ENCODE measurements around the gene UNC93B1.
A peak's percentile ranks its signal among the peaks of the same experiment; 100 is the strongest.

The UNC93B1 gene

GRCh38 chr11:68010090-68011041, 6.5 kb upstream of the UNC93B1 start, which contains the start of gene ALDH3B1:
ALDH3B1 (plus strand) TSS chr11:68010327; CDS start chr11:68015298, 4,971 bp downstream.
- no peaks in the 10 kb centered on the region for H3K27me3 ChIP-seq (ENCODE audit: control insufficient read depth, insufficient read depth, low read length)
- peak within 1 kb of the TSS; percentile 96 for H3K9ac ChIP-seq (ENCODE audit: low read depth, low read length)
- H3K9me3 ChIP-seq (replicated peaks; ENCODE audit: low read length): no peaks in the 10 kb centered on the region
- H3K4me2 ChIP-seq (ENCODE audit: low read length): peak within 1 kb of the TSS; percentile 94
- peak within 1 kb of the TSS; percentile 77 for H3K4me3 ChIP-seq (ENCODE audit: low read length)
- H3K4me1 ChIP-seq (ENCODE audit: control insufficient read depth, insufficient read depth, low read length): peaks cover 64% of the 10 kb centered on the region
- H3K36me3 ChIP-seq (ENCODE audit: insufficient read depth, low read length): peaks cover 6% of the 10 kb centered on the region

DNA sequence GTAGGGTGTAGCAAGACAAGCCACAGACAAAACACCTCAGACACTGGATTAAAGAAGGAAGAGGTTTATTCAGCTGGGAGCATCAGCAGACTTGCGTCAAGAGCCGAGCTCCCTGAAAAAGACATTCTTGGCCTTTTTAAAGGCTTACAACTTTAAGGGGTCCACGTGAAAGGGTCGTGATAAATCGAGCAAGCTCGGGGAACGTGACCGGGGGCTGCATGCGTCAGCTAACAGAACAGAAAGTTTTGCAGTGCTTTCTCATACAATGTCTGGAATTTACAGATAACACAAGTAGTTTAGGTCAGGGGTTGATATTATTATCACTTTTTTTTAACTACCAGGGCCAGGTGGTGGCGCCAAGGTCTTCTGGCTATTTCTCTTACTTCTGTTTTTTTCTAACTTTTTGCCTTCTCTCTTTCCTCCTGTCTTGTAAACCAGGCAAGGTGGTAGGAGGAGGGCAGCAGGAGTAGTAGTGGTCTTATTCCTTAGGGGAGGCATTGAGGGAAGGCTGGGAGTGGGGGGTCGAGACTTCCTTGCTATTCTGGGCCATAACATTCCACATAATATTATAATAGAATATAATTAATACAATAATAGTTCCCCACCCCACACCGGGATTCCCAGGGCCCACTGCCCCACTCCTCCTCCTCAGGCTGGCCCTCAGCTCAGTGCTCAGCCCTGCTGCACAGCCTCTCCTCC, 5.6 kb upstream of the UNC93B1 start:
- peaks cover 56% of the 10 kb centered on the region for H3K4me1 ChIP-seq (ENCODE audit: control insufficient read depth, insufficient read depth, low read length)
- H3K4me2 ChIP-seq (ENCODE audit: low read length): peak overlapping the region; percentile 94
- H3K4me3 ChIP-seq (ENCODE audit: low read length): peak overlapping the region; percentile 77
- no peaks in the 10 kb centered on the region for H3K27me3 ChIP-seq (ENCODE audit: control insufficient read depth, insufficient read depth, low read length)
- H3K9ac ChIP-seq (ENCODE audit: low read depth, low read length): peak overlapping the region; percentile 96
- peaks cover 6% of the 10 kb centered on the region for H3K36me3 ChIP-seq (ENCODE audit: insufficient read depth, low read length)
- H3K9me3 ChIP-seq (replicated peaks; ENCODE audit: low read length): no peaks in the 10 kb centered on the region

DNA sequence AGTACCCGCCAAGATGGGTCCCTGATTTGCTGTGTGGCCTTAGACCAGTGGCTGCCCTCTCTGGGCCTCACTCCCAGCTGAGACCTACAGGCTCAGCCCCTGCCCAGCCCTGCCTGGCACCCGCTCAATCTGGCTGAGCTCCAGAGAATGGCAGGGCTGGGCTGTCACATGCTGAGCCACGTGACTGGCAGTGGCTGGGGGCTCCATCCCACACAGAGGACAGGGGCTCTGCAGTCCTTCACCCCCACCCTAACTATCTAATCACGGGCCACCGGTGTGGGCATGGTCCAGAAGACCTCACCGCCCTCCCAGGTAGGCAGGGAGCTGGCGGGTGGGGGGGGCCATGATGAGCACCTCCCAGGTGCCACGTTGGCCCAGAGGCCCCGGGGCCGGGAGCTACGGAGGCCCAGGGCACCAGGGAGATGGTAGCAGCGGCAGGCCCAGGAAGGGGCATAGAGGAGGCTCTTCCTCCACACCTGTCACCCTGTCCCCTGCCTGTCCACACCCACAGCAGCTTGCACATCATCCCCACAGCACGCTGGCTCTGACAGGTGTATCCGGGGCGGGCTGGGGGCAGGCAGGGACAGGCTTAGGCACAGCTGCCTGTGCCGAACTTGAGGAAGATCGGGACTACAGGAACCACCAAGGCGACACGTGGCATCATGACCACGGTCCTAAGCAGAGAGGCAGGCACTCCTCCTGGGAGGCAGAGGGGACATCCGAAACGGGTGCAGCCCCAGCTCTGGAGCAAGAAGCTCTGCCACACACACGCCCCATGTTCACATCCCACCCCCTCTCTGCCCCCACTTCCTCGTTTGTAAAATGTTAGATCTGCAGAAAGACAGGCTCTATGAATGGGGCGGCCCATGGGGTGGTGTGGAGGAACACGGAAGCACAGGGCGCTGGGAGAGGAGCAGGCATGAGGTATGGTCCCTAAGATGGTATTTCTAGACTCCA, 4.8 kb upstream of the UNC93B1 start:
- Histone ChIP-seq H3K9me3 (replicated peaks; ENCODE audit: low read length) (no peaks in the 10 kb centered on the region), H3K4me3 (ENCODE audit: low read length) (no peak overlapping the region), H3K9ac (ENCODE audit: low read depth, low read length) (peak overlapping the region; percentile 96), H3K4me2 (ENCODE audit: low read length) (no peak overlapping the region), H3K4me1 (ENCODE audit: control insufficient read depth, insufficient read depth, low read length) (peaks cover 51% of the 10 kb centered on the region), H3K27me3 (ENCODE audit: control insufficient read depth, insufficient read depth, low read length) (no peaks in the 10 kb centered on the region), H3K36me3 (ENCODE audit: insufficient read depth, low read length) (peaks cover 2% of the 10 kb centered on the region)

DNA sequence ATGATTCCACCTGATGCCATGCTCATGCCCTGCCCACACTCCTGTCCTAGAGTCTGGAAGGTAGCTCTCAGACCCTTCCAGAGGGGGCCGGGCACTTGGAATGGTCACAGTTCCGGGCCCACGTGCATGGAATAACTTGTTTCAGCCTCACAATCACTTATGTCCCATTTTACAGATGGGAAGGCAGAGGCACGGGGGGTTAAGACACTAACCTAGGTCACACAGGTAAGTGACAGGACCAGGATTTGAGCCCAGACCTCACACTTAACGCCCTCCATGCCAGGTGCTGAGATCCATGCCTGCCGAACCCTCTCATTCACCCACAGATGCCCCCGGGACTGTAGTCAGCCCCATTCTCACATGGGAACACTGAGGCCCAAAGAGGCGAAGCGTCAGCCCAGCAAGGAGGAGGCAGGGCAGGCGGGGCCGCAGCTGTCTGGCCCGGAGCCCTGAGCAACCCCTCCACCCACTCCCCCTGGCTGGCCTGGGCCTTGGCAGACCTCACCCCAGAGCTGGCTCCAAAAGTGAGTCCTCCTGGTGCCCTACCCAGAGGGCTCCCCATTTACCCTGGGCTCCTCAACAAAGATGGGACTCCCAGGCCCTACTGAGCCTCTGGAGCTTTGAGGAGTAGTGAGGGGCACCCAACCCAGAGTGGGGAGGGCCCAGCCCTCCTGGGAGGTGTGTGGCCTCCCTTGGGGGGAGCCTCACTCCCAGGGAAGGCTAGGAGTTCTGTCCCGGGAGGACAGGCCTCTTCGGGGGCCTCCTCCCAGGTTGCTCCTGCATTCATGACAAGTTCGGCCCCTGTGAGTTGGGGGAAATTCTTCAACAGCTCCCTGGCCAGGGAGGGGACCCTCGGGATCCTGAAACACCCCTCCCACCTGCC, 3.8 kb upstream of the UNC93B1 start:
- H3K27me3 ChIP-seq (ENCODE audit: control insufficient read depth, insufficient read depth, low read length): no peaks in the 10 kb centered on the region
- H3K9ac ChIP-seq (ENCODE audit: low read depth, low read length): no peak overlapping the region
- no peak overlapping the region for H3K4me3 ChIP-seq (ENCODE audit: low read length)
- H3K36me3 ChIP-seq (ENCODE audit: insufficient read depth, low read length): no peaks in the 10 kb centered on the region
- H3K4me2 ChIP-seq (ENCODE audit: low read length): no peak overlapping the region
- H3K9me3 ChIP-seq (replicated peaks; ENCODE audit: low read length): no peaks in the 10 kb centered on the region
- H3K4me1 ChIP-seq (ENCODE audit: control insufficient read depth, insufficient read depth, low read length): peaks cover 49% of the 10 kb centered on the region

DNA sequence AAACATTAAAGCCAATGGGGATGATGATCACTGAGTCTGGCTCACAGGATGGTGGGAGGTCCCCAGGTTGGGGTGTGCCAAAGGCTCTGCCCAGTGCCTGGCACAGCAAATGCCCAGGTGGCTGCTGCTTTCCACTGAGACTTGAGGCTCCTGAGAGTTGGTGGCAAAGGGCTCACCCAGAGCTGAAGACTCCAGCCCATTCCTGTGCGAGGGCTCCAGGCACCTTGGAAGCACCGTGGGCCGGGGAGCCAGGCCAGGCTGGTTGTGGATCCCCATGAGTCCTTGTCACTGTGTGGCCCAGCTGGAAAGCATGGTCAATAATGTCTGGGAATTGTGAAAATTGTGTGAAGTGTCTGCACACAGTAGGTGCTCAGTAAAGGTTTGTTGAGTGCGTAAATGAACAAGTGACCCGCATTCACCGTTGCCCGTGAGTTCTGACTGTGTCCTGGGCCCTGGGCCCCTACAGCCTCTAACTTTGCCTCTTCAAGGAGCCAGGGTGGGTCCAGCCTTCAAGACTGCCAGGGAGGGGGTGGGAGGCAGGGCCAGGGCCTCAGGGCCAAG, 2.8 kb upstream of the UNC93B1 start:
- Histone ChIP-seq H3K4me3 (ENCODE audit: low read length) (no peak overlapping the region), H3K9ac (ENCODE audit: low read depth, low read length) (no peak overlapping the region), H3K4me2 (ENCODE audit: low read length) (no peak overlapping the region), H3K9me3 (replicated peaks; ENCODE audit: low read length) (no peaks in the 10 kb centered on the region), H3K27me3 (ENCODE audit: control insufficient read depth, insufficient read depth, low read length) (no peaks in the 10 kb centered on the region), H3K36me3 (ENCODE audit: insufficient read depth, low read length) (no peaks in the 10 kb centered on the region), H3K4me1 (ENCODE audit: control insufficient read depth, insufficient read depth, low read length) (peaks cover 38% of the 10 kb centered on the region)

- Histone ChIP-seq H3K9me3 (replicated peaks; ENCODE audit: low read length) (no peaks in the 10 kb centered on the region), H3K4me2 (ENCODE audit: low read length) (peak overlapping the region; percentile 75), H3K4me3 (ENCODE audit: low read length) (peak overlapping the region; percentile 79), H3K4me1 (ENCODE audit: control insufficient read depth, insufficient read depth, low read length) (peaks cover 26% of the 10 kb centered on the region), H3K9ac (ENCODE audit: low read depth, low read length) (no peak overlapping the region), H3K36me3 (ENCODE audit: insufficient read depth, low read length) (no peaks in the 10 kb centered on the region), H3K27me3 (ENCODE audit: control insufficient read depth, insufficient read depth, low read length) (no peaks in the 10 kb centered on the region)
These were observed 846 bp upstream of the UNC93B1 start for GRCh38 chr11:68004551-68005335.

- H3K4me2 ChIP-seq (ENCODE audit: low read length): peak overlapping the region; percentile 75
- no peaks in the 10 kb centered on the region for H3K9me3 ChIP-seq (replicated peaks; ENCODE audit: low read length)
- H3K4me1 ChIP-seq (ENCODE audit: control insufficient read depth, insufficient read depth, low read length): peaks cover 10% of the 10 kb centered on the region
- H3K27me3 ChIP-seq (ENCODE audit: control insufficient read depth, insufficient read depth, low read length): no peaks in the 10 kb centered on the region
- peak overlapping the region; percentile 79 for H3K4me3 ChIP-seq (ENCODE audit: low read length)
- no peaks in the 10 kb centered on the region for H3K36me3 ChIP-seq (ENCODE audit: insufficient read depth, low read length)
- H3K9ac ChIP-seq (ENCODE audit: low read depth, low read length): peak overlapping the region; percentile 47
These were observed 705 bp downstream of the UNC93B1 start for GRCh38 chr11:68002938-68003845.

DNA sequence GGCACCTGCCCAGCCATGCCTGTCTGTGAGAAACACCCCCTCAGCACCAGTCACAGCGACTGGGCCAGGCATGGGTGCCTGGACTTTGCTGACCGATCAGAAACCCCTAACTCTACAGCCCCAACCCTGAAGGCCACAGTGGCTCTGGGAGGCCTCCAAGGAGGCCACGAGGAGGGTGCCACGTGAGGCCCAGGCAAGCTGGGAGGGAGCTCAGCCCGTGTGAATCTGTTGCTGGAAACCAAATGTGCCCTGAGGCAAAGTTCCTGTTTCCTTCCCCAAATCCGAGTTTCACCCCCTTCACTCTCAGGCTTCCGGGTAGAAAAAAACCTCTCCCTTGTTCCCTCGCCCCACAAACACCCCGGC, 1.3 kb downstream of the UNC93B1 start:
- no peak overlapping the region for H3K9ac ChIP-seq (ENCODE audit: low read depth, low read length)
- no peaks in the 10 kb centered on the region for H3K36me3 ChIP-seq (ENCODE audit: insufficient read depth, low read length)
- H3K4me1 ChIP-seq (ENCODE audit: control insufficient read depth, insufficient read depth, low read length): peaks cover 10% of the 10 kb centered on the region
- no peaks in the 10 kb centered on the region for H3K27me3 ChIP-seq (ENCODE audit: control insufficient read depth, insufficient read depth, low read length)
- H3K9me3 ChIP-seq (replicated peaks; ENCODE audit: low read length): no peaks in the 10 kb centered on the region
- no peak overlapping the region for H3K4me3 ChIP-seq (ENCODE audit: low read length)
- peak overlapping the region; percentile 75 for H3K4me2 ChIP-seq (ENCODE audit: low read length)

GRCh38 chr11:67999704-68000103, 4.2 kb downstream of the UNC93B1 start:
- no peaks in the 10 kb centered on the region for H3K27me3 ChIP-seq (ENCODE audit: control insufficient read depth, insufficient read depth, low read length)
- H3K4me1 ChIP-seq (ENCODE audit: control insufficient read depth, insufficient read depth, low read length): peaks cover 10% of the 10 kb centered on the region
- H3K9ac ChIP-seq (ENCODE audit: low read depth, low read length): no peak overlapping the region
- H3K4me3 ChIP-seq (ENCODE audit: low read length): no peak overlapping the region
- H3K9me3 ChIP-seq (replicated peaks; ENCODE audit: low read length): no peaks in the 10 kb centered on the region
- H3K4me2 ChIP-seq (ENCODE audit: low read length): no peak overlapping the region
- H3K36me3 ChIP-seq (ENCODE audit: insufficient read depth, low read length): no peaks in the 10 kb centered on the region
